ENCODE data around the gene CLECL1.
"Not testable (repeated sequence)": the region's sequence is repeated elsewhere in the genome, so short reads cannot be mapped to it uniquely, and the experiment has no call there.

Gene CLECL1

DNA sequence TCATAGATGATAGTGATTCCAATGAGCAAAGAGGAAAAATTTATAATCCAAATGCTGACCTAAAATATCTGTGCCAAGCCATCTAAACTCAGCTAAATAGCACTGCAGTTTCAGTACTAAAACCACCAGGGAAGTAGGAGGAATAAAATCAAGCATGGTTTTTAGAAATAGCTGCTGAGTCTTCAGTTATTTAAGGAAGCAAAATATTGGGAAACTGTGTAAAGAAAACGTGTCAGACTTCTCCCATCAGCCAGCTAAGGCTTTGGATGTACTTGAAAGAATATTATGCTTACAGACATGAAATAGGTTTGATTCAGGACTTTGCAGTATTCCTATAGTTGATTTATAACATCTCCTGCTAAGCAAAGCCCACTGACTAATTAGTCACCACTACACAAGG lies 38.7 kb downstream of the CLECL1 start:
- no peak for DNase-seq (ENCODE audit: low spot score)

DNA sequence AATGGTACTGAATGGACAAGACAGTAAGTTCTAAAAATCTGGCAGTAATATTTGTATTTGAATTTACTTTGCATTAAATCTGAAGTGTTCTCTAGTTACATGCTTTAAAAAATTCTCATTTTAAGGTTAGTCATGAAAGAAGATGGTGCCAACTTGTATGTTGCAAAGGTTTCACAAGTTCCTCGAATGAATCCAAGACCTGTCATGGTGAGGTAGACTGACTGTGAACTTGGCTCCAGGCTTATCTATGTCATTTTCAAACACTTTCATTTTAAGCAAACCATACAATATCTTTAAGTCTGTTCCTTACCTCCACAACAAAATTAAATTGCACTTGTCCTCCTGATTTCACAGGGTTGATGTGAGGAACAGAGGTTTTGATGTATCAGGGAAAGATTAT lies 40.0 kb downstream of the CLECL1 start:
- DNase-seq (ENCODE audit: low spot score) = no peak

DNA sequence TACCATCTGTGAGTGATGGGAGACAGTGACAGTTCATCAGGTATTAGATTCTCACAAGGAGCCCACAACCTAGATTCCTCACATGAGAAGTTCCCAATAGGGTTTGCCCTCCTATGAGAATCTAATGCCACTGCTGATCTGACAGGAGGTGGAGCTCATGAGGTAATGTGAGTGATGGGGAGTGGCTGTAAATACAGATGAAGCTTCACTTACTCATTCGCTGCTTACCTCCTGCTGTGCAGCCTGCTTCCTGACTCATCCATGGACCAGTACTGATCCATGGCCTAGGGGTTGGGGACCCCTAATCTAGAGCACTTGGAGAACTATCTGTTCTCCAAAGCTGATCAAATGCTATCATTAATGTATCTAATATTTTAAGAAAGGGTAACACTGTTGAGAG lies 45.7 kb downstream of the CLECL1 start:
- DNase-seq (ENCODE audit: low spot score) = no peak

DNA sequence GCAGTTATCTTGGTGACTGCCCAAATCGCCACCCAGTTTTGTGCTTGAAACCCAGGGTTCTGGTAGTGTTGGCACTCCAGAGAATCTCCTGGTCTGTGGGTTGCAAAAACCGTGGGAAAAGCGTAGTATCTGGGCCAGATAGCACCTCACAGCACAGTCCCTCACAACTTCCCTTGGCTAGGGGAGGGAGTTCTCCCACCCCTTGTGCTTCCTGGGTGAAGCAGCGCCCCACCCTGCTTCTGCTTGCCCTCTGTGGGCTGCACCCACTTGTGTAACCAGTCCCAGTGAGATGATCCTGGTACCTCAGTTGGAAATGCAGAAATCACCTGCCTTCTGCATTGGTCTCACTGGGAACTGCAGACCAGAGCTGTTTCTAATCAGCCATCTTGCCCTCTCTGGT lies 47.0 kb downstream of the CLECL1 start:
- DNase-seq (ENCODE audit: low spot score) = no peak

DNA sequence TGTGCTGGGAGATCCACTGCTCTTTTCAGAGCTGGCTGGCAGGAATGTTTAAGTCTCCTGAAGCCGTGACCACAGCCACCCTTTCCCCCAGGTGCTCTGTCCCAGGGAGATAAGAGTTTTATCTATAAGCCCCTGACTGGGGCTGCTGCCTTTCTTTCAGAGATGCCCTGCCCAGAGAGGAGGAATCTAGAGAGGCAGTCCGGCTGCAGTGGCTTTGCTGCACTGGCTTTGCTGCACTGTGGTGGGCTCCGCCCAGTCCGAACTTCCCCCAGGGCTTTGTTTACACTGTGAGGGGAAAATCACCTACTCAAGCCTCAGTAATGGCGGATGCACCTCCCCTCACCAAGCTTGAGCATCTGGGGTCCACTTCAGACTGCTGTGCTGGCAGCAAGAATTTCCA lies 47.5 kb downstream of the CLECL1 start:
- DNase-seq (ENCODE audit: low spot score) = not testable (repeated sequence)

DNA sequence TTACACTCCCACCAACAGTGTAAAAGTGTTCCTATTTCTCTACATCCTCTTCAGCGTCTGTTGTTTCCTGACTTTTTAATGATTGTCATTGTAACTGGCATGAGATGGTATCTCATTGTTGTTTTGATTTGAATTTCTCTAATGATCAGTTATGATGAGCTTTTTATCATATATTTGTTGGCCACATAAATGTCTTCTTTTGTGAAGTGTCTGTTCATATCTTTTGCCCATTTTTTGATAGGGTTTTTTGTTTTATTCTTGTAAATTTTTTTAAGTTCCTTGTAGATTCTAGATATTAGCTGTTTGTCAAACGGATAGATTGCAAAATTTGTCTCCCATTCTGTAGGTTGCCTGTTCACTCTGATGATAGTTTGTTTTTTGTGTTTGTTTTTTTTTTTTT lies 49.9 kb downstream of the CLECL1 start:
- DNase-seq (ENCODE audit: low spot score) = not testable (repeated sequence)

DNA sequence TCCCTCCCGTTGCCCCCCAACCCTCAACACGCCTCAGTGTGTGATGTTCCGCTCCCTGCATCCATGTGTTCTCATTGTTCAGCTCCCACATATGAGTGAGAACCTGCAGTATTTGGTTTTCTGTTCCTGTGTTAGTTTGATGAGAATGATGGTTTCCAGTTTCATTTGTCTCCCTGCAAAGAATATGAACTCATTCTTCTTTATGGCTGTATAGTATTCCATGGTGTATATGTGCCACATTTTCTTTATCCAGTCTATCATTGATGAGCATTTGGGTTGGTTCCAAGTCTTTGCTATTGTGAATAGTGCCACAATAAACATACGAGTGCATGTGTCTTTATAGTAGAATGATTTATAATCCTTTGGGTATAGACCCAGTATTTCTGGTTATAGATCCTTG lies 50.4 kb downstream of the CLECL1 start:
- DNase-seq (ENCODE audit: low spot score) = not testable (repeated sequence)

DNA sequence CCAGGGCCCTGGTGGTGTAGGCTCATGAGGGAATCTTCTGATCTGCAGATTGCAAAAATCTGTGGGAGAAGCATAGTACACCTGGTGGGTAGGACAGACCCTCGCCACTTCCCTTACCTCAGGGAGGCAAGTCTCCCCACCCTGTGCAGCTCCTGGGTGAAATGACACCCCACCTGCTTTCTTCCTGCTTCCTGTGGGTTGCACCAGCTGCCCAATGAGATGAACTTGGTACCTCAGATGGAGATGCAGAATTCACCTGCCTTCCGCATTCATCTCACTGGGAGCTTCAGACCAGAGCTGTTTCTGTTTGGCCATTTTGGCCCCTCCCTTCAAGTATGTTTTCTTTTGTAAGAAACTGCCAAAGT lies 58.7 kb downstream of the CLECL1 start:
- no peak for DNase-seq (ENCODE audit: low spot score)

DNA sequence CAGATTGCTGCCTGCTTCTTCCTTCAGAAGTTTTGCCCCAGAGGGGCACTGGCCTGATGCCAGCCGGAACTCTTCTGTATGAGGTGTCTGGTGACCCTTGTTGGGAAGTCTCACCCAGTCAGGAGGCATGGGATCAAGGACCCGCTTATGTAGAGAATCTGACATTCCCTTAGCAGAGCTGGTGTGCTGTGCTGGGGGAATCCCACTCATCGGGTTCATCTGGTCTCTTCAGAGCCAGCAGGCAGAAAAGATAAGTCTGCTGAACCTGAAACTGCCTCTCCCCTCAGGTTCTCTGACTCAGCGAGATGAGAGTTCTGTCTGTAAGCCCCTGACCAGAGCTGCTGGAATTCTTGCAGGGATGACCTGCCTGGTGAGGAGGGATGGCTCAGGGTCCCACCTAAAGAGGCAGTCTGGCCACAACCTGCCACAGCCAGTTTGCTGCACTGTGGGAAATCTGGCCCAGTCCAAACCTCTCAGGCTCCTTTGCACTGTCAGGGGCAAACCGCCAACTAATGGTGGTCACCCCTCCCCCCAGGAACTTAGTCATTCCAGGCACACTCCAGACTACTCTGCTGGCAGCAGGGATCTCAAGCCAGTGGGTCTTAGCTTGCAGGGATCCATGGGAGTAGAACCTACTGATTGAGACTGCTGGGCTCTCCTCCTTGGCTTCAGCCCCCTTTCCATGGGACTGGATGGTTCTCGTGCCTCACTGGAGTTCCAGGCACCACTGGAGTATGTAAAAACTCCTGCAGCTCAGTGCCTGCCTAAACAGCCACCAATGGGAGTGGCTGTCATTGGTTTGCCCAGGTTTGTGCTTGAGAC lies 59.3 kb downstream of the CLECL1 start:
- DNase-seq (ENCODE audit: low spot score) = peak; percentile 64
